WI38 (cell line): ENCODE data around the gene MTCL1.

Experiments used
- H3K4me3 ChIP-seq: 2 replicates; pipeline ENCODE4 v1.5.1; 2011; ENCODE audit warnings: low read depth, mild to moderate bottlenecking, control low read depth, low read length
- TF ChIP-seq, protein P1 (sequence below): IDR thresholded peaks from 2 replicates; pipeline ENCODE4 v1.5.1; 2012; ENCODE audit warnings: low read depth, mild to moderate bottlenecking, control low read depth, low read length

MTCL1 gene

DNA sequence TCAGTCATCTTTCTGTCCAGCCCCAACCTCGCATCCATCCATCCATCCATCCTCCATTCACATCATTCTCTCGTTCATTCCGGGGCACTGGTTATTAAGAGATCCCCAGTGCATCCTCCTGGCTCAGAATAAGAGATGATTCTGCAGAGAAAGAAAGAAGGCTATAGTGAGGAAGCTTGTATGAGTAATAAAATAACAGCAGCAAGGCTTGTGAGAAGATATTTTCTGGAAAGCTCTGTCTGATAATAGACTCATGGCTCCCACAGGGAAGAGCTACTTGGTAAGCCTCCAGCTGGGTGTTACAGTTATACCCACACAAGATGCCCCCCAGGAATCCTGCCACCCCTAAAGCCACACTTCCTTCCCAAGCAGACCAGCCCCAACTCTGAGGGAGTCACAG, 143.2 kb downstream of the MTCL1 start:
- TF ChIP-seq, protein P1, sequence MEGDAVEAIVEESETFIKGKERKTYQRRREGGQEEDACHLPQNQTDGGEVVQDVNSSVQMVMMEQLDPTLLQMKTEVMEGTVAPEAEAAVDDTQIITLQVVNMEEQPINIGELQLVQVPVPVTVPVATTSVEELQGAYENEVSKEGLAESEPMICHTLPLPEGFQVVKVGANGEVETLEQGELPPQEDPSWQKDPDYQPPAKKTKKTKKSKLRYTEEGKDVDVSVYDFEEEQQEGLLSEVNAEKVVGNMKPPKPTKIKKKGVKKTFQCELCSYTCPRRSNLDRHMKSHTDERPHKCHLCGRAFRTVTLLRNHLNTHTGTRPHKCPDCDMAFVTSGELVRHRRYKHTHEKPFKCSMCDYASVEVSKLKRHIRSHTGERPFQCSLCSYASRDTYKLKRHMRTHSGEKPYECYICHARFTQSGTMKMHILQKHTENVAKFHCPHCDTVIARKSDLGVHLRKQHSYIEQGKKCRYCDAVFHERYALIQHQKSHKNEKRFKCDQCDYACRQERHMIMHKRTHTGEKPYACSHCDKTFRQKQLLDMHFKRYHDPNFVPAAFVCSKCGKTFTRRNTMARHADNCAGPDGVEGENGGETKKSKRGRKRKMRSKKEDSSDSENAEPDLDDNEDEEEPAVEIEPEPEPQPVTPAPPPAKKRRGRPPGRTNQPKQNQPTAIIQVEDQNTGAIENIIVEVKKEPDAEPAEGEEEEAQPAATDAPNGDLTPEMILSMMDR: no peak

GRCh38 chr18:8849696-8850095, 144.3 kb downstream of the MTCL1 start:
- no peak overlapping the region for H3K4me3 ChIP-seq
- TF ChIP-seq, protein P1: no peak

More for the DNA sequence above, 143.2 kb downstream of the MTCL1 start:
- no peak overlapping the region for H3K4me3 ChIP-seq

DNA sequence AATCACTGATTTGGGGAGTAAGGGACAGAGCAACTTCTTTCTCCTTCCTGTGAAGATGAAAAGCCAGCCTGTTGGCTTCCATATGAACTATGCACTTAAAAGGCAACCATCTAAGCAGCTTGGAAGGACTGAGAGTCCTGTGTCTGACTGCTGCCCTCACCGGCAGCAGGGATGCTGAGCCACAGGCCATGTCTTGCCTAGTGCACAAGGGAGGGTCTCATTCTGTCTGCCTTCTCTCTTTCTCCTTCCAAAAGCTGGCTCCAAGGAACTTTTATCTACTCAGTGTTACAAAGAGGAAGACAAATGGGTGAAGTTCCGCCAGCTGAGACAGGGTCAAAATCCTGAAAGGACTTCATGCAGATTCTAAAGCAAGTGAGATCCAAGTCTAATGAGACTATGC, 146.3 kb downstream of the MTCL1 start:
- TF ChIP-seq, protein P1: no peak
- H3K4me3 ChIP-seq: no peak overlapping the region

DNA sequence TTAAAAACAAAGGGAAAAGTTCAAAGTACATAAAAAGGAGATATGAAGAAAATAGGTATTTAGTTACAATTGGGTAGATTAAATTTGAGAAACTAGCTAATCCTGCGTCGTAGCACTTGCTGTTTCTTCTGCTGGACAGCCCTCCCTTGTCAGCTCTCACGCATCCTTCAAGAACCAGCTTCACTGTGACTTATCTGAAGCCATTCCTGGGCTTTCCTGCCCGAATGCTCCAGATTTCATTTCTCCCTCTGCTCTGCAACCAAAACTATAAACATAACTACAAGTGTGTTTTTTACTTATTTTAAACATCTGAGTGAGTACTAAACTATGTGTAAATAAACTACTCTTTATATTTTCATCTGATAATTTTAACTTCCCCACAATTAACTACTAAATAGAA, 149.2 kb downstream of the MTCL1 start:
- TF ChIP-seq, protein P1: no peak
- H3K4me3 ChIP-seq: no peak overlapping the region; the same call in 1 of the 2 replicates

DNA sequence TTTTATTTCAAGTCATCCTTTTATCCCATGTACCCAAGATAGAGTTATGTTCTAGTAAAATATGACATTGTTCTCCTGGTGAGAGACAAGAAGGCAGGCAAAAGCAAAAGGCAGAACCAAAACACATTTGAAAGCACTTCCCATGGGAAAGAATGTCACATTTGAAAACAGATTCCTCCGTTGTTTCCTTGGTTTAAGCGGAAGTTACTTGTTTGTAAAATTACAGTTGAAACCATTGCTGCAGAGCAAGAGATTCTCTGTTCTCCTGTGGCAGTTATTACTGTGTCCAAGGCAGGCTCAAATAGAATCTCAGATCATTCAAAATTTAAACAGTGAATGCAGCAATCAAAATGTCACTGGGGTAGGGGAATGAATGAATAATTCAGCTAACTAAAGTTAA, 149.6 kb downstream of the MTCL1 start:
- H3K4me3 ChIP-seq: 0 out of 2 replicates have a peak overlapping the region, but pooled peaks have one; percentile 8
- TF ChIP-seq, protein P1: no peak

GRCh38 chr18:8856212-8856611, 150.9 kb downstream of the MTCL1 start:
- TF ChIP-seq, protein P1: no peak
- H3K4me3 ChIP-seq: no peak overlapping the region

GRCh38 chr18:8856769-8857393, 151.5 kb downstream of the MTCL1 start:
- no peak overlapping the region for H3K4me3 ChIP-seq

More at GRCh38 chr18:8856769-8857393, 151.5 kb downstream of the MTCL1 start:
- TF ChIP-seq, protein P1: no peak
